OCI-LY1 (cell line): ENCODE measurements around the gene TMEM151B.

ENCODE experiments used
- H2AFZ ChIP-seq: fragments of 200-600 bp; sonication (generic), shearing (Covaris generic); 2 replicates; pipeline ENCODE4 v1.6.0; 2014; ENCODE audit warnings: antibody characterized with exemption, mild to moderate bottlenecking, low read length
- H3F3A ChIP-seq: fragments of 200-600 bp; sonication (generic), shearing (Covaris generic); 2 replicates; pipeline ENCODE4 v1.6.0; 2014; ENCODE audit warnings: mild to moderate bottlenecking, antibody characterized with exemption, low read length, moderate library complexity; ENCODE audit not compliant: insufficient read depth
- H3K27ac ChIP-seq: fragments of 200-600 bp; sonication (generic); 2 replicates; pipeline ENCODE4 v1.5.1; 2014; ENCODE audit warnings: low read length, mixed run types, mild to moderate bottlenecking, low read depth; ENCODE audit not compliant: poor library complexity, severe bottlenecking
- H3K27me3 ChIP-seq: fragments of 200-600 bp; sonication (generic); 2 replicates; pipeline ENCODE4 v1.6.0; 2014; ENCODE audit warnings: antibody characterized with exemption, mild to moderate bottlenecking, low read length, moderate library complexity; ENCODE audit not compliant: insufficient read depth
- H3K36me3 ChIP-seq: fragments of 200-600 bp; sonication (generic); 2 replicates; pipeline ENCODE4 v1.6.1; 2014; ENCODE audit warnings: mild to moderate bottlenecking, antibody characterized with exemption, low read length, moderate library complexity, mixed read lengths; ENCODE audit not compliant: insufficient read depth
- H3K4me1 ChIP-seq: fragments of 200-600 bp; sonication (generic); 2 replicates; pipeline ENCODE4 v1.5.1; 2014; ENCODE audit warnings: mild to moderate bottlenecking, low read length, moderate library complexity; ENCODE audit not compliant: insufficient read depth, severe bottlenecking
- H3K4me2 ChIP-seq: fragments of 200-600 bp; sonication (generic), shearing (Covaris generic); 2 replicates; pipeline ENCODE4 v1.6.1; 2014; ENCODE audit warnings: low read length
- H3K4me3 ChIP-seq: fragments of 200-600 bp; sonication (generic); 2 replicates; pipeline ENCODE4 v1.5.1; 2014; ENCODE audit warnings: low read length, low read depth, mild to moderate bottlenecking, mixed read lengths; ENCODE audit not compliant: poor library complexity, severe bottlenecking
- H3K79me2 ChIP-seq: fragments of 200-600 bp; shearing (Covaris generic); 2 replicates; pipeline ENCODE4 v1.6.1; 2016; ENCODE audit warnings: mixed run types, low read length, mixed read lengths; ENCODE audit not compliant: insufficient read depth
- H3K9ac ChIP-seq: fragments of 200-600 bp; sonication (generic), shearing (Covaris generic); 2 replicates; pipeline ENCODE4 v1.6.1; 2014; ENCODE audit warnings: mild to moderate bottlenecking, low read length, mixed read lengths
- H3K9me2 ChIP-seq: fragments of 200-600 bp; sonication (generic), shearing (Covaris generic); 2 replicates; pipeline ENCODE4 v1.6.1; 2014; ENCODE audit warnings: low read depth, mild to moderate bottlenecking, low read length, mixed read lengths
- H3K9me3 ChIP-seq: fragments of 200-600 bp; shearing (Covaris generic); 2 replicates; pipeline ENCODE4 v1.6.1; 2014; ENCODE audit warnings: low read length, mixed read lengths
- H4K20me1 ChIP-seq: fragments of 200-600 bp; sonication (generic), shearing (Covaris generic); 2 replicates; pipeline ENCODE4 v1.6.0; 2016; ENCODE audit warnings: mild to moderate bottlenecking, low read length; ENCODE audit not compliant: insufficient read depth
- CTCF ChIP-seq: fragments of 200-600 bp; sonication (generic), shearing (Covaris generic); IDR thresholded peaks from 2 replicates; pipeline ENCODE4 v1.5.1; 2017; ENCODE audit warnings: mild to moderate bottlenecking, antibody characterized with exemption, low read length, moderate library complexity, mixed read lengths
- EZH2 ChIP-seq: fragments of 200-600 bp; sonication (generic), shearing (Covaris generic); IDR thresholded peaks from 2 replicates; pipeline ENCODE4 v1.8.0; 2017; ENCODE audit warnings: borderline replicate concordance, mixed run types, mild to moderate bottlenecking, antibody characterized with exemption, low read length, moderate library complexity, mixed read lengths

Gene TMEM151B

DNA sequence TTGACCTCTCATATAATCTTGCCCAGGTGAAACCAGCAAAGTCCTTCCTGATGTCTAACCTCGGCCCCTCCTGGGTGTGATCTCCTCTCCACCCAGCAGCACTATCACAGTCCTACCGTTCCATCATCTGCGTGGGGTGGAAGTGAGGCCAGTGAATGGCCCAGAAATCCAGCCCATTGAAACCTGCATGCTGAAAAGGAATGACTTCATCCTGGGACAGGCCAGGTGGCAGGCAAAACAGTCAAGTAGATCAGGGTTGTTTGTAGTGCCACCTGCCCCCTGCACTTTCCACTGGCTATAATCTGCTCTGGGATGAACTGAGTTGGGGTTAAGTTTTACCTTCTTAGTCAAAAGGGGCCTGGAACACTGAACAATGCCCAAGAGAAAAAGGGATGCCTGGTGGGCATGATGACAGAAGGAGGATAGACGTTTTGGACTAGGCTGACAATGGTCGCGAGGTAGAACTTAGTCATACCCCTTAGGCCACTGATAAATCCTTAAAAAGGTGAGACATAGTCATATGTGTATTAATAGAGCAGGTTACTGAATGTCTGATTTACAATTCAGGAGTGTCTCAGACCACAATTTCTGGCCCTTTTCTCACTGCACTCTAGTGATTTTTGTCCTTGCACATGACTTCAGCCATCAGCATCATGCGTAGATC lies 31.4 kb upstream of the TMEM151B start:
- H3K9me2 ChIP-seq = no peaks in the 10 kb centered on the region
- H3K36me3 ChIP-seq = peaks cover 16% of the 10 kb centered on the region; the same call in 1 of the 2 replicates
- H3K9ac ChIP-seq = no peak overlapping the region
- no peak overlapping the region for H3K4me3 ChIP-seq
- H3F3A ChIP-seq = no peaks in the 10 kb centered on the region
- H3K9me3 ChIP-seq = no peaks in the 10 kb centered on the region
- no peaks in the 10 kb centered on the region for H4K20me1 ChIP-seq
- H3K4me1 ChIP-seq = peaks cover 9% of the 10 kb centered on the region
- H3K4me2 ChIP-seq = no peak overlapping the region
- no peaks in the 10 kb centered on the region for H3K79me2 ChIP-seq
- no peak for TF ChIP-seq EZH2
- no peak for TF ChIP-seq CTCF
- no peak overlapping the region for H2AFZ ChIP-seq
- no peak overlapping the region for H3K27ac ChIP-seq
- H3K27me3 ChIP-seq = no peaks in the 10 kb centered on the region

DNA sequence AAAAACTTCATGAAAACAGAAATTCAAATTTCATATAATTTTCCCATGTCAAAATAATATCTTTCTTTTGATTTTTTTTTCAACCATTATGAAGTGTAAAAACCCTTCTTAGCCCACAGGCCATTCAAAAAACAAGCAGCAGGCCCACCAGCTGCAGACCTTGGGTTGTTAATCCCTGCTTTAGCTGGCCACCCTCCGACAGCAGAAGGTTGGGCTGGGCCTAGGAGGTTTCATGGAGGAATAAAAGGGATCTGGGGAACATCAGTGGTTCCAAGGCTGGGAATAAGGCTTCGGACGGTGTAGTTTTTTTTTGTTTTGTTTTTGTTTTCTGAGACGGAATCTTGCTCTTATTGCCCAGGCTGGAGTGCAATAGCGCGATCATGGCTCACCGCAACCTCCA lies 26.9 kb upstream of the TMEM151B start:
- H3K27ac ChIP-seq = no peak overlapping the region
- no peak overlapping the region for H3K4me3 ChIP-seq
- no peaks in the 10 kb centered on the region for H3K9me3 ChIP-seq
- H3K36me3 ChIP-seq = peaks cover 14% of the 10 kb centered on the region
- H3K79me2 ChIP-seq = peaks cover 14% of the 10 kb centered on the region
- no peak overlapping the region for H3K9ac ChIP-seq
- H3F3A ChIP-seq = no peaks in the 10 kb centered on the region
- no peaks in the 10 kb centered on the region for H3K9me2 ChIP-seq
- H3K4me1 ChIP-seq = peaks cover 11% of the 10 kb centered on the region
- no peak overlapping the region for H3K4me2 ChIP-seq
- TF ChIP-seq EZH2 (no peak), CTCF (no peak)
- no peak overlapping the region for H2AFZ ChIP-seq
- no peaks in the 10 kb centered on the region for H4K20me1 ChIP-seq
- H3K27me3 ChIP-seq = no peaks in the 10 kb centered on the region

- no peaks in the 10 kb centered on the region for H3K9me2 ChIP-seq
- no peak overlapping the region for H2AFZ ChIP-seq
- H3K27me3 ChIP-seq = no peaks in the 10 kb centered on the region
- H4K20me1 ChIP-seq = no peaks in the 10 kb centered on the region
- H3K4me2 ChIP-seq = peak overlapping the region; percentile 82
- no peaks in the 10 kb centered on the region for H3F3A ChIP-seq
- no peaks in the 10 kb centered on the region for H3K9me3 ChIP-seq
- H3K79me2 ChIP-seq = peaks cover 22% of the 10 kb centered on the region
- H3K27ac ChIP-seq = no peak overlapping the region
- H3K4me3 ChIP-seq = peak overlapping the region; percentile 98
- H3K4me1 ChIP-seq = peaks cover 25% of the 10 kb centered on the region
- TF ChIP-seq CTCF = no peak
- H3K9ac ChIP-seq = peak overlapping the region; percentile 53; the same call in 1 of the 2 replicates
- peaks cover 35% of the 10 kb centered on the region for H3K36me3 ChIP-seq
These were observed 24.8 kb upstream of the TMEM151B start for GRCh38 chr6:44245391-44245911.
